GM18508 (cell line): ENCODE results near the gene CCDC127.
A peak's percentile ranks its signal among the peaks of the same experiment; 100 is the strongest.

Source experiments
- ATAC-seq: cut with Tn5 transposase; IDR thresholded peaks from one replicate; pipeline ENCODE4 v1.9.1; 2021; ENCODE audit warnings: moderate number of reproducible peaks; ENCODE audit not compliant: insufficient read depth, unreplicated experiment

Gene CCDC127

DNA sequence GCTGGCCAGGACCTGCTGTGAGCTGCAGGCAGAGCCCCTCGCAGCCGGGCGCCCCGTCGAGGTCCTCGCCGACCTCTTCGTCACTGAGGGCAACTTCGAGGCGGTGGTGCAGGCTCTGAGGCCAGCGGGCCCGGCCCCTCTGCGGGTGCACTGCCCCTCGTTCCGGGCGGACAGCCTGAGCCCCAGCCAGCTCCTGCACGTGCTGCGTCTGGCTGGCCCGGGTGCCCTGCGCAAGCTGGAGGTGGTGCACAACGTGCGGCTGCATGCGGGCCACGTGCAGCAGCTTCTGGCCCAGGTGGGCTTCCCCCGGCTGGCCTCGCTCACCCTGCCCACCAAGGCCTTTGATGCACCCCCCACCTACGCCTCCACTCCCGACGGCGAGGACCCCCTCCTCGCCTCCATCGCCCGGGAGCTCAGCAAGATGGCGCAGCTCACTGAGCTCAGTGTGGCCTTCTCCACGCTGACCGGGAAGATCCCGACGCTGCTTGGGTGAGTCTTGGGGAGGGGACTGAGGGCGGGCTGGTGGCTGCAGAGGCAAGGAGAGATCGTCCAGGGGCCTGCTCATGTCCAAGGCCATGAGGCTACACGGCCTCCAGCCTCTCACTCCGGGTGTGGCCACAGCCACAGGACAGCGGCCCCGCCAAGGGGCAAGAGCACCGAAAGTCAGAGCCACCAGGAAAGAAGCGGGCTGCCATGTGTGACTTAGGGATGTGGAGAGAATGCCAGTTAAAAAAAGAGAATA lies 25.8 kb downstream of the CCDC127 start:
- ATAC-seq = no peak

DNA sequence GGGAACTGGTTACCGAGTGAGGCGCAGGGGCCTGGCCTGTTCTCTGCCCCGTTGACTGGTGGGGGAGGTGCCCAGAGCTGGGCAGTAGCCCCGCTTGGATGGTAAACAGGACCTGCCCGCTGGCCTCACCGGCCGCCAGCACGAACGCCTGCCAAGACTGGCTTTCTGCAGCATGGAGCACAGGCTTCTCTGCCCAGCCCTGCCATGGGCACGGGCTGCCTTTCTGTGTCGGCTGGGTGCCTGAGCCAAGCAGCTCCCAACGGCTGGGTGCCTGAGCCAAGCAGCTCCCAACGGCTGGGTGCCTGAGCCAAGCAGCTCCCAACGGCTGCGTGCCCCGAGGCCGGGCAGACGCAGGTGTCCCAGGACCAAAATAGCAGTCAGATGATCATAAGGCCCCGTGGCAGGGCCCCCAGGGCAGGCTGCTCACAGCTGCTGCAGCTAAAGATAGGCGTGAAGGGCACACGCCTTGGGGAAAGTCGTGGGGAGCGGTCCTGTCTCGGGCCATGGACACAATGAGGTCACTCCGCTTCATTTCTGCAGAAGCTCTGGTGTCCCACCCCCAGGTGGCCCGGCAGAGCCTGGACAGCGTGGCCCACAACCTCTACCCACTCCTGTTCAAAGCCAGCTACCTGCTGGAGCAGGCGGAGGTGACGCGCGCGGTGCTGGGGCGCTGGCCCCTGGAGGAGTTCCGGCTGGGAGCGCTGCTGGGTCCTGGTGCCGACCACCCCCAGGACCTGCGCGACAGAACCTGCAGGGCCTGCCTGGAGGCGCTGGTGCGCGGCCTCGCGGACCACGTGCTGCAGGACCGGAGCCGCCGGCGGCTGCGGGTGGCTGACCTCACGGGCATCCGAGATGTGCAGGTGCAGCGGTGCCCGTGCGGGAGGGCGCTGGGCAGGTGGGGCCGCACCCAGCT lies 26.7 kb downstream of the CCDC127 start, which contains the start of gene LRRC14B:
TSS of gene LRRC14B (plus strand) at position 460 of the 913 bp plus-strand sequence. CDS start at position 504, 44 bp downstream.
- no peak for ATAC-seq

DNA sequence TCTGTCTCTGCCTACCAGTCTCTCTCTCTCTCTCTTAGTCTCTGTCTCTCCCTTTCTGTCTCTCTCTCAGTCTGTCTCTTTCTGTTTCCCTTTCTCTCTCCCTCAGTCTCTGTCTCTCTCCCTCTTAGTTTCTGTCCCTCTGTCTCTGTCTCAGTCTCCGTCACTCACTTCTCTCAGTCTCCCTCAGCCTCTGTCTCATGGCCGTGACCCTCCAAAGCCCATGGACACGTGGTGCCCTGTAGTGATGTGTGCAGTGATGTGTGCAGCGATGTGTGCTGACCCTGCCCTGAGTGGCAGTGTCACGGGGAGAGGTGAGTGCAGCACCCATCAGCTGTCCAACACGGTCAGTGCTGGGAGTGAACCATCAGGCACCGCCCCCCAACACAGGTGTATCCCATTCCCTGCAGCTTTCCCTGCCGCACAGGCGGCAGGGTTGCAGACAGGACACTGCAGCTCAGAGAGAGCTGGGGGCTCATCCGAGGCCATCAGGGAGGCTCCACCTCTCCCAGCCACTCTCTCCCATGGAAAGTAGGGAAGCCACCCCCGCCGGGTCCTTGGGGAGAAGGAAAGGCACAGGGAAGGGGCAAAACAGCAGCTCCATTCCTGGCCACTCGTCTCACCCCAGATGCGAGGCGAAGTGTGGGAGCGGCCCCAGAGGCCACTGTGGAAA lies 27.5 kb downstream of the CCDC127 start:
- no peak for ATAC-seq

DNA sequence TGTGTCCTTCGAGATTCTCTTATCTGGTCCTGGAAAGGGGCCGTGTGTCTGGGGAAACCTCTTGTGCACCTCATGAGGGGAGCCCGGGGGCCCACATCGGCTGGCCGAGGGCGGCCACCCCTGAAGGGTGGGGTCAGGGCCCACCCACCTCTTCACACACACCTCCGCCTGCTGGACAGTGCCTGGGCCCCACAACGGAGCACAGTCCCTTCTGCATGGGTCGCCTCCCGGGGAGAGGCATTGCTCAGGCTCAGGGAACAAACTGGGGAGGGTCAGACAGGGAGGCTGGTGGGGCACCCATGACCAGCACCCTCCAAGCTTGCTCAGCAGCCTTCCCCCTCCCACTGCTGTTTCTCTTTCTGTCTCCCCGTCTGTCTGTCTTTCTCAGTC lies 28.0 kb downstream of the CCDC127 start:
- ATAC-seq = no peak

DNA sequence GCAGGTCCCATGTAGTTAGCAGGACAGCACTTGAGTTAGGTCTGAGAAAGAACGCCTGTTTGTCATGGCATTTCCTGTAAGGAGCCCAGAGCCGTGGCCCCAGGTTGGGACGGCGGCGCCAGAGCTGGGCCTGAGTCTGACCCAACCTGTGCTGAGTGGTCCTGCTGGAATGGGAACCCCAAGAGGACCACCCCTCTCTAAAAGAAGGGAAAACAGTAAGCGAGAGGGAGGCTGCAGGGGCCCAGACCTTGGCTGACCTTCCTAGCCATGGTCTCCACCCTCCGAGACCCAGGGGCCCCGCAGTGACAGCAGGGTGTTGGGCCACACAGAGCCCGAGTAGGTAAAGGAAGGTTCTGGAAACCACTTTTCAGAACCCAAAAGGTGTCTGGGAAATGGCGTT lies 28.5 kb downstream of the CCDC127 start:
- no peak for ATAC-seq

DNA sequence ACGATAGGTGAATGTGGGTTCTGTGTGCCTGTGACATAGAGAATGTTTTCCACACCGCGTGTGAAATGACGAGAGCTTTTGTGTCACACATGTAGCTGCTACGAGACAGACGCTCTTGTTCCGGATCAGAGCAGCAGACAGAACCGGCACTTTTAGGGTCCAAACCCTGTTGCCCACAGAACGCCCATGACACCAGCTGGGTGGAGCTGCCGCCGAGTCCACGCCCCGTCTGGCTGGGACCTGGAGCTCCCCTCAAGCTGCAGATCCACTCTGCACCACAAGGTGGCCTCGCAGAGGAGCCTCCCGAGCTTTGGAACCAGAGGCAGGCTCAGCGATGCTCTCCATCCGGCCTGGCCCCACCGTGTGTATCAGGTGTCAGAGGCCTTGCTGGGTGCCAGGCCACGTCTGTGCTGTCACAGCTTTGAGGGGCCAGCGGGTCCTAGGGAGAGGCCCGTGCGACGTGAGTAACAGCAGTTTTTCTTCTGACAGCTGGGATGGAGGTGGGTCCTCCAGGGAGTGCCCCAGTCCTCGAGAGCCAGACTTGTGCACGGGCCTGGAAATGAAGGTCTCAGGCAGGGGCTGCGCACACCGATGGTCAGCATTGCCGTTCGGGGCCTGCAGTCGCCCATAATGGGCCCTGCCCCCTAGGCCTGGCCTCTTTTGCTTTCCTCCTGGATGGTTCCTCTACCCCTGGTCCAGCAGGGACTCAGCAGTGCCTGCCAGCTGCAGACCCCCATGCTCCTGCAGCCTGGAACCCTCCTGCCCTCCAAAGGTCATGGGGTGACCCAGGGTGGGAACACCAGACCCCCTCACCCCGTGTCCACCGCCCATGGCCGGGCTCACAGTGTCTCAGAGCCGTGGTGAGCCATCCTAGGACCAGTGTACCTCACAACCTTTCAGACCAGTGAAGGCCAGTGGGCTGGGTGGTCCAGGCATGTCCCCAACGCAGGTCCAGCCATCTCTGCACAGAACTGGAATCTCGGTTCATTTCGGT lies 29.2 kb downstream of the CCDC127 start:
- ATAC-seq = peak; percentile 67

DNA sequence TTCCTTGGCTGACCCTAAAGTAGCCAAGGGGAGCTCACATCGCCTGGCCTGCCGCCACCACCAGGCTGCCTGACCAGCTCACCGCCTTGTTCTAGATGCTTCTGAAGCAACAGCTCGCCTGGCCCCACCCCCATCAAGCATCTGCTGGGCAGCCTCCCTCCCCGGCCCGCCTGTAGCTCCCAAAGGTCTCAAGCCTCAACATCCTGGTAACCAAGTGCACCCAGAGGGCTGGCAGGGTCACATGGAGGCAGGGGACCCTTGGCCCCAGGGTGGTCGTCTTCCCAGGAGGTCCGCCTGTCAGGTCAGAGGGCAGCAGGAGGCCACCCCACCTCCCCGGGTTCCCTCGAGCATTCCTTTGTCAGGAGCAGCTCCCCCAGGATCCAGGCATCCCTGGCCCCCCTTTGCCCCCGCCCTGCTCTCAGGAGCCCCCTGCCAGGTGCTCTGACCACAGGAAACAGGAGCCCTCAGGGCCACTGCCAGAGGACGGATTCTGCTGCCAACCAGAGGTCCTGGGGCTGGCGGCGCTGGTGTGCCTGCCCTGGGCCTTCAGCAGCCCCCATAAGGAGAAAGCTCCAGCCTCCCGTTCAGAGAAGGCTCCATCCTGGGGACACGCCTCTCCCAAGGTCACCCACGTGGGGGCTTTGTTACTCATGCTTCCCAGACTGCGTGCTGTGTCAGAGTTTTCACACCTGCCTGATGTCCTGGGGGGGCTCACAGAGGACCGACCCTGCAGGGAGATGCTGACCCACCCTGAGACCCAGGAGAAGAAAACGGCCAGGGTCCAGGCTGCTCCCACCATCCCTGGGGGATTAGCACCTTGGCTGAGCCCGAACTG lies 30.1 kb downstream of the CCDC127 start:
- ATAC-seq = no peak

DNA sequence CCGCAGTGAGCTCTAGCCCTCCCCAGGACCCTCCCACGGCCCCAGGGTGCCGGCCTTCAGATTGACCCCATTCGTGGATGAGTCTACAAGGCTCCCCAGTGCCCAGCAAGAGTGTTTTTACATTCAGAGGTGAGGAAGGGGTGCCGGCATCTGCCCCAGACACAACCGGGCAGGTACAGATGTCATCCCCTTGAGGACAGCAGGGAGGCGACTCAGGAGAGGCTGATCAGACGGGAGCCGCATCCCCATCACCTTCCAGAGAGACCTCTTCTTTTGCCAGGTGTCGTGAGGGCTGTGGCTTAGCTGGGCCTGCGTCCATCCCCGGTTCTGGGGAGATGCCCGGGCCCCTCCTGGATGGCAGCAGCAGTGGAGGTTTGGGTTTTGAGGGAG lies 30.9 kb downstream of the CCDC127 start:
- no peak for ATAC-seq

DNA sequence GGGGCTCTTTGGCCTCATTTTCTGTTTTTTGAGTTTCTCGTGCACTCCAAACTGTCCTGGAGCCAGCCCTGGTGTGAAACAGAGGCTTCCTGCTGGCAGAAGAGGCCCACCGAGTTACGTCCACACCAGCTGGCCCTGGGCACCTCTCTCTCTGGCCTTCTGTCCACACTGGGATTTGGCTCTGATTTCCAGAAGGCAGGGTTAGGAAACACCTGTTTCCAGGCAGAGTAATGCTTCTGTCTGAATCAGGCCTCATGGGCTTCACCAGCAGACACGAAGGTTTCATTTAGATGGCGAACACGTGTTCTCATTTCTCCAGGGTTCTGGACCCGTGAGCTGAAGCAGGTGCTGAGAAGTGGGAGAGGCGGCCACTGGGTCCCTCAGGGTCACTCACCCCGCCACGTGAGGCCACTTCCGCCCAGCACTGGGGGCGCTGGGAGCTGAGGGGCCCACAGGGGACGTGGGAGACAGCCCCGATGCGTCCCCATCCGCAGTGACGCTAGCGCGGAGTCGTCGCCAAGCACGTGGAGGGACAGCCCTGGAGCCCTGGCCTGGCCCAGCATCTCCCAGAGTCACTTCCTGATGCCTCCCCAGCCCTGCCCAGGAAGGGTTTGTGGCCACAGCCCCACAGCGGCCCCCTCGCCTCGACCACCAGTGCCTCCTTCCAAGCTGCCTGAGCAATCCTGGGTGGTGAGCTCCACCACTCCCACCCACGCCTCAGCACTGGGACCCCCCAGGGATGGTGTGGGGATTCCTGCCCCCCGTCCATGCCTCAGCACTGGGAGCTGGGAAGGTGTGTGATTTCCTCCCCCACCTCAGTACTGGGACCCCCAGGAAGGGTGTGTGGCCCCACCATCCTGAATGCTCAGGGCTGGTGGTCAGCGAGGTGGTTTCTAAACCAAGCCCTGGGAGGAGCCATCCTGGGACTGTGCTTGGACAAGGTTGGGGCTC lies 31.6 kb downstream of the CCDC127 start:
- ATAC-seq = no peak

DNA sequence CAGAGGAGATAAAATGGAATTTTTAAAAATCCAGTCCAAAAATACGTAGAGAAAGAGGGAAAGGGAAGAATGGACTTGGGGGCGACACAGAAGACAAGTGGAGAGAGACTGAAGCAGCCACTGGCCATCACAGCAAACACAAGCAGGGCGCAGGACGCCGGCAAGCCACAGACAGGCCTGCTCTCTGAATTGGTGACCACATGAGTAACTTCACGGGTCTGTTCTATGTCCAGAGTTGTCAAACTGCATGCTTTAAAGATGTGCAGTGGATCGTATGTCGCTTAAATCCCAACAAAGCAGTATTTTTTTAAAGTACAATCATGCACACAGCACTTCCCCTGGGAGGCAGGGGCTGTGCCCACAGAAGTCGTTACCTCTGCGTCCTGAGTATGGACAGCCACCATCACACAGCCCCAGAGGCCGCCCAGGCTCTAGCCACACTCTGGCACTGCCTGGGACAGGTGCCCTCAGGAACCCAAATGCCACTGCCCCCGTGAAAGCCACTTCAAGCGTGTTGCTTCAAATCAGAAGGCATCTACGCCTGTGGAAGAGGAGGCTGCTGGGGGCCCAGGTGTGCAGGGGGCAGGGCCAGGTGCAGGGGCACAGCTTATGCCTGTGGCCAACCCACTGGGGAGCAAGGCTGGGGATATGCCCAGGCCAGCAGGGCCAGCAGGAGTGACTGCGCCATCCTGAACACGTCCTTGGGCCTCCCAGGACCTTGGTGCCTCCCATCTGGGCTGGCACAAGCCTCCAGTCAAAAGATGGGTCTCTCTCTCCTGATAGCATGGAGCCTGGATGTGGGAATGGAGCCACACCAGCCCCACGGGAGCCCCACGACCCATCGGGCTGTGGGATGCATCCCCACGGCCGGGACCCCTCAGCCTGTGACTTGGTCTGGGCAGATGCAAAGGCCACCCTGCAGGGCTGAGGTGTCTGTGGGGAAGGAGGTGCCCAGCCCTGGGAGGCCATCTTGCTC lies 32.6 kb downstream of the CCDC127 start:
- ATAC-seq = no peak

DNA sequence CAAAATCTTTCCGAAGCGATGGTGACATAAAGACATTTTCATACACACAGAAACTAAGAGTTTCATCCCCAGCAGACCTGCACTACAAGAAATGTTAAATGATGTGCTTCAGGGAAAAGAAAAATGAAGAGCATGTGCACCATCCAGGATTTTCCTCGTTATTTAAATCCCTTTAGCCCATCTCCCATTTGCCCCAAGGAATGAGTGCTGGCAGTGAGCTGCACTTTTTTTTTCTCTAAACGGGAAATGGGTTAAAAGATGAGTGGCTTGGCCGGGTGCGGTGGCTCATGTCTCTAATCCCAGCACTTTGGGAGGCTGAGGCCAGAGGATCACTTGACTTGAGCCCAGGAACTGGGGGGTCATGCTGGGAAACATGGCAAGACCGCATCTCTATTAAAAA lies 33.5 kb downstream of the CCDC127 start:
- no peak for ATAC-seq

DNA sequence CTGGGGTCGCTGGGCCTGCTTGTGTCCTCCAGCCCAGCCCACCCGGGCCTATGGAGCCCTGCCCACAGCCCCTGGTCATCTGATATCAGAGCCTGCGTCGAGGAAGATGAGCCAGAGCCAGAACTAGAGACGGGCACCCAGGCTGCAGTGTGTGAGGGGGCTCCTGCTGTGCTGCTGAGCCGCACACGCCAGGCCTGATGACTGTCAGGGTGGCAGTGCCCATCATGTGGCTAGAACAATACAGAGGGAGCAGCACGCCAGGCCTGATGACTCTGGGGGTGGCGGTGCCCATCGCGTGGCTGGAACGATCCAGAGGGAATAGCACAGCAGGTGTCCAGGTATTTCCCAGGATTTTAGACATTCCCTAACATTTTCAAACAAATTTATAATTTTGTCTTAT lies 35.8 kb downstream of the CCDC127 start:
- no peak for ATAC-seq

DNA sequence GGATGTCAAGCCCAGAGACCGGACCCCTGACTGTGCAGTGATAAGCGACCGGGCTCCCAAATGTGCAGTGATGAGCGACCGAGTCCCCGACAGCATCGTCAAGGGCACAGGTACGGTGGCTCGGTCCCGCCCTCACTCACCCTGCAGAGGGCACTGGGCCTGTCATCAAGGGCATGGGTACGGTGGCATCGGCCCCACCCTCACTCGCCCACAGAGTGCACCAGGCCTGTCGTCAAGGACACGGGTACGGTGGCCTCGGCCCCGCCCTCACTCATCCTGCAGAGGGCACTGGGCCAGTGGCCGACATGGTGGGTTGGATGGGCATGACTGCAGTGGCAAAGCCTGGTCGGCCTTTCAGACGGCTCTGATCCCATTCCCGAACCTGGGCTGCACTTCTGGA lies 36.4 kb downstream of the CCDC127 start:
- ATAC-seq = no peak

DNA sequence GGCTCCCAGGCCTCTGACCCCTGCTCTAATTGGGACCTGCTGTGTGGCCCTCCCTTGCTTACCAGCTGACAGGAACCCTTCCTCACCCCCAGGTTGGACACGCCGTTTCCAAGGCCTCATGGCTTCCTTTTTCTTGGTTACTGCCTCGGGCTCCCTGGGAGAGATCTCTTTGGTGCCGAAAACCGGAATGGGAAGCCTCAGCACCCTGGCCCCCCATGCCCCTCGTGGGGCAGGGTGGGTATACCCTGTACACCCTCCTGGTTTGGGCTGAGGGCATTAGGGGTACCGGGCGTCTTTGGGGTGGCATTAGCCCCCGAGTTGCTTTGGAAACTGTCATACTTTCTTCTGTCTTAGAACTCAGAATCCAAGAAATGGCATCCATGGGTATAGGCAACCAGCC lies 36.8 kb downstream of the CCDC127 start:
- ATAC-seq = no peak

DNA sequence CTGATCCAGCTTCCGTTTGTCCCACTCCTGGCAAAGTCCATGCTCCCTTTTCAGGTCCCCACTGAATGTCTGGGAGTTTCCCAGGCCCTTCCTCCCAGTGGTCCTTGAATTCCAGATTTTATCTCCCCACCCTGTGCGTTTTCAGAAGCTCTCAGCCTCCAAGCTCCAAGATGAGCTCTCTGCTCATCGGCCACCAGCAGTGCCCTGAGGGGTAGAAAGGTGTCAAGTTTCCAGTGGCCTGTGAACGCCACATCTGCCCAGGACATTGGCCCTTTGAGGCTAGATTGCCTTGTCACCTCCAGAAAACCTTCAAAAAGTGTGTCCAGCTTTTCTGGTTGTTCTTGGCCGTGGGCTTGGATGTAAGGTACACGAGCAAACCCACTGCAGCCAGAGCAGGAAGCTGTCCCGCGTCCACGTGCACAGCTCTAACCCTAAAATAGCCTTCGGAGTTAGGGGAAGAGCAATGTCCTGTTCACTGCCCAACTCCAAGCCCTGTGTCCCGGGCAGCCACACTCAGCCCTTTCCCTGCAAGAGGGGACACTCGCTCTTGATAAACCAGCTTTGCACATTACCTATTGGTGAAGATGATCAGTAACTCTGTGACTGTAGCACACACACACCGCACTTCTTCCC lies 37.6 kb downstream of the CCDC127 start:
- no peak for ATAC-seq

DNA sequence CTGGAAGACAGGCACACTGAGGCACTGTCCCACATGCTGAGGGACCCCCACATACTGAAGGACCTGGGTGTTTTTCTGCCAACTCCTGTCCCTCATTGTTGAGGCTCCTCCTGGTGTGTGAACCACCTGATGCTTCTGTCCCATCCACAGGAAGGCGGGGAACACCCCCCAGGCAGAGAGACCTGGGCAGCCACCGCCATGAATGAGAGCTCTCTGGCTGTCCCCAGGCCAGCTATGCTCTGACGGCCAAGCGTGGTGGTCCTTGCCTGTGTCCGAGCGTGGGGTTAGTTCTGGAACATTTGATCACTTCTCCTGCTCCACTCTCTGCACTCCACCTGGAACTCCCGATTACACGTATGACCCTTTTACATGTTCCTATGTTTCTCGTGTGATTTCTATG lies 38.6 kb downstream of the CCDC127 start:
- ATAC-seq = no peak
